Psoas muscle (tissue), 8 donors: ENCODE data around the gene PPM1H. TPM values are rescaled to one million over a fixed set of nuclear protein-coding genes. Genes with fewer than 3 reads are reported as not detected.
A peak's percentile ranks its signal among the peaks of the same experiment; 100 is the strongest.

Source experiments
- ATAC-seq, 4 donors: fragments of 200-7000 bp; cut with Tn5 transposase; one replicate each; pipeline ENCODE4 v1.9.1; 2020; ENCODE audit warnings: moderate library complexity in 3 of 4, mild to moderate bottlenecking in 2 of 4
- DNase-seq, 2 donors: peaks; one replicate each; pipeline ENCODE4 v3.0.0-alpha.2; 2020
- H3K27ac ChIP-seq: fragments of 200-600 bp; one replicate; pipeline ENCODE4 v1.8.0; 2022
- H3K27me3 ChIP-seq, 3 donors: fragments of 200-600 bp in 1 of 3; one replicate each; pipeline versions ENCODE4 v1.6.1 to v1.8.0; 2013 to 2022; ENCODE audit warnings: low read length in 2 of 3, mild to moderate bottlenecking in 2 of 3, moderate library complexity in 1 of 3; ENCODE audit not compliant: insufficient read depth in 3 of 3
- H3K36me3 ChIP-seq, 2 donors: fragments of 200-600 bp in 1 of 2; one replicate each; pipeline versions ENCODE4 v1.6.1 to v1.8.0; 2013 to 2022; ENCODE audit warnings: low read depth in 1 of 2, mild to moderate bottlenecking in 1 of 2, moderate library complexity in 1 of 2; ENCODE audit not compliant: insufficient read depth in 1 of 2
- H3K4me1 ChIP-seq: fragments of 200-600 bp; one replicate; pipeline ENCODE4 v1.8.0; 2022
- H3K4me3 ChIP-seq: fragments of 200-600 bp; one replicate; pipeline ENCODE4 v1.8.0; 2022; ENCODE audit warnings: mild to moderate bottlenecking
- H3K9me3 ChIP-seq: fragments of 200-600 bp; one replicate; pipeline ENCODE4 v1.8.0; 2022
- CTCF ChIP-seq: fragments of 200-600 bp; IDR thresholded peaks from one replicate; pipeline ENCODE4 v1.8.0; 2022; ENCODE audit warnings: antibody characterized with exemption
- WGBS, 3 donors: extraction: QIAGEN DNeasy Blood & Tissue Kit; methylation state at CpG; one replicate each; pipeline versions ENCODE4 v1.1.6 to v1.1.7; 2013; 5-methylcytosine and 5-hydroxymethylcytosine counted together
- intact Hi-C, 2 donors: fragments of 100-400 bp; cut with DNase I; formaldehyde crosslinking; loops; one replicate each; pipeline versions ENCODE4 v1.11.0 to v1.14.2; 2022
- polyA plus RNA-seq, 3 donors: library from polyadenylated mRNA; stranded (reverse); fragments of 200-250 nt; gene quantifications; one replicate each; pipeline ENCODE4 v1.2.3, GENCODE V29; 2013
- total RNA-seq, 4 donors: library from RNA; stranded (reverse); fragmentation: NEBNext Ultra II Directional in 2 of 4; extraction: Animal tissue kit (Norgen Biotek cat#: 25700) in 2 of 4; gene quantifications; one replicate each; pipeline versions ENCODE4 v1.2.1 to v1.2.4, GENCODE V29; 2021 to 2023
- donor health status: healthy with polysubstance abuse.
- donor health status: DM: no; HTN: no; CAD: no; lungs with moderate emphysema.
- donor health status: Bipolar disorder and iron deficiency.
- donor health status: healthy.
- donor health status: DM: yes; HTN: yes; CAD: no.
- donor health status: DM: no; HTN: no; CAD: no.
- donor health status: DM: no; HTN: no; CAD: no.
- donor health status: DM: yes; HTN: yes; CAD: no.

PPM1H gene
- total and polyA plus RNA-seq, 7 donors, result 0.65 to 4.3 (median 1.8) TPM

- intact Hi-C loops, result no loop called here
- ATAC-seq, result no peak
- no peak overlapping the region for H3K27ac ChIP-seq
- H3K4me3 ChIP-seq, result no peak overlapping the region
- no peaks in the 10 kb centered on the region for H3K9me3 ChIP-seq
- no peak for DNase-seq
- H3K36me3 ChIP-seq, result no peaks in the 10 kb centered on the region
- H3K27me3 ChIP-seq, result peaks cover 0 to under 1% (median 0%) of the 10 kb centered on the region in 3 donors
- no peaks in the 10 kb centered on the region for H3K4me1 ChIP-seq
- 66 to 83% (median 68%) methylated on average over 2 of the region's 2 CpGs for WGBS, 3 donors
- TF ChIP-seq CTCF, result no peak
These were observed 6.3 kb downstream of the PPM1H start for GRCh38 chr12:62928632-62929031.

- no peaks in the 10 kb centered on the region for H3K4me1 ChIP-seq
- DNase-seq (no peak), ATAC-seq (no peak)
- H3K4me3 ChIP-seq, result no peak overlapping the region
- intact Hi-C loops, result no loop called here
- no peaks in the 10 kb centered on the region for H3K27me3 ChIP-seq
- no peak for TF ChIP-seq CTCF
- WGBS, 3 donors, result 90 to 96% (median 94%) methylated on average over 1 of the region's 1 CpG
- H3K9me3 ChIP-seq, result no peaks in the 10 kb centered on the region
- H3K27ac ChIP-seq, result no peak overlapping the region
- no peaks in the 10 kb centered on the region for H3K36me3 ChIP-seq
These were observed 9.3 kb downstream of the PPM1H start for GRCh38 chr12:62925680-62926079.

- Histone ChIP-seq H3K4me1 (no peaks in the 10 kb centered on the region), H3K27me3 (no peaks in the 10 kb centered on the region), H3K36me3 (no peaks in the 10 kb centered on the region), H3K27ac (no peak overlapping the region), H3K4me3 (no peak overlapping the region), H3K9me3 (no peaks in the 10 kb centered on the region)
- 75 to 81% (median 81%) methylated on average over 2 of the region's 2 CpGs for WGBS, 3 donors
- DNase-seq (no peak), ATAC-seq (no peak)
- no peak for TF ChIP-seq CTCF
- intact Hi-C loops, result no loop called here
These were observed 10.9 kb downstream of the PPM1H start for GRCh38 chr12:62924084-62924483.

- Histone ChIP-seq H3K27me3 (no peaks in the 10 kb centered on the region), H3K9me3 (no peaks in the 10 kb centered on the region), H3K4me3 (no peak overlapping the region), H3K4me1 (no peaks in the 10 kb centered on the region), H3K36me3 (no peaks in the 10 kb centered on the region), H3K27ac (no peak overlapping the region)
- DNase-seq, result no peak
- 32 to 58% (median 36%) methylated on average over 2 of the region's 2 CpGs for WGBS, 3 donors
- ATAC-seq, result no peak
- no peak for TF ChIP-seq CTCF
- intact Hi-C loops, result no loop called here
These were observed 12.4 kb downstream of the PPM1H start for GRCh38 chr12:62922539-62922938.

GRCh38 chr12:62919838-62920237 is 15.1 kb downstream of the PPM1H start:
- H3K27ac ChIP-seq, result no peak overlapping the region
- intact Hi-C loops, result no loop called here
- peak in 1 of 2 donors; percentile 50 for DNase-seq
- peak; percentile 57 to 95 (median 70) for ATAC-seq
- no peak overlapping the region for H3K4me3 ChIP-seq
- H3K4me1 ChIP-seq, result no peaks in the 10 kb centered on the region
- WGBS, 3 donors, result 20 to 38% (median 30%) methylated on average over 2 of the region's 2 CpGs
- TF ChIP-seq CTCF, result no peak
- H3K27me3 ChIP-seq, result no peaks in the 10 kb centered on the region
- H3K9me3 ChIP-seq, result no peaks in the 10 kb centered on the region
- H3K36me3 ChIP-seq, result no peaks in the 10 kb centered on the region
